Erythroblast (primary cell): ENCODE results near the gene MESP2.

Experiments
- GATA1 ChIP-seq: IDR thresholded peaks from 2 replicates; pipeline ENCODE4 v1.6.1; 2011; ENCODE audit warnings: low read depth, mild to moderate bottlenecking, control low read depth, low read length, moderate library complexity
- POLR2A ChIP-seq: IDR thresholded peaks from 2 replicates; pipeline ENCODE4 v1.6.1; 2011; ENCODE audit warnings: mild to moderate bottlenecking, low read length

DNA sequence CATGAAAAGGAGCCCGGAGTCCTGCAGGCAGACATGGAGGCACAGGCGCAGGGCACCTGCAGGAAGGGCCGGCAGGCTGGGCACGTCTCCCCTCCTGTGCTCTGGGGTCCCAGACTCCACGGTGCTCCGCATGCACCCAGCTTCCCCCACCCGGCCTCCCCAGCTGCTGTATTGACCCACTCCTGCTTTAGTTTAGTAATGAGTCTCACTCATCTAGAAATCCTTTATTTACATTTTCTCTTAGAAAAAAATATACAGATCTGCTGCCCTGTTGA lies 8.5 kb downstream of the MESP2 start:
- TF ChIP-seq POLR2A (no peak), GATA1 (no peak)
